HG03108 (cell line): Measurements from ENCODE around the gene PRKCA.
"Not testable (repeated sequence)": the region's sequence is repeated elsewhere in the genome, so short reads cannot be mapped to it uniquely, and the experiment has no call there.

Experiments
- ATAC-seq: cut with Tn5 transposase; IDR thresholded peaks from one replicate; pipeline ENCODE4 v1.9.1; 2021; ENCODE audit warnings: moderate library complexity; ENCODE audit not compliant: unreplicated experiment

Gene PRKCA

DNA sequence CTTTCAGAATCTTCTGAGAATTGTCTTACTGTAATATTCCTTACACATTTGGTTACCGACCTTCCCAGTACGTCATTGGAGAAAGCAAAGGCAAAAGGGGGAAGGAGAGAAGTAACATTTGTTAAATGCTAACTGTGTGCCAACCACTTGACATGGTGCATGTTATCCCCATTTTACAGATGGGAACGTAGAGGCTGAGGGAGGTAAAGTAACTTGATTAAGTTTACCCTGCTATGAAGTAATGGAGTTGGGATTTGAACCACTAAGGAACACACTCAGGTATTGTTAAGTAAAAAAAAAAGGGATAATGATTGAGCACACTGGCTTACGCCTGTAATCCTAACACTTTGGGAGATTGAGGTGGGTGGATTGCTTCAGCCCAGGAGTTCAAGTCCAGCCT lies 156.4 kb downstream of the PRKCA start:
- no peak for ATAC-seq

DNA sequence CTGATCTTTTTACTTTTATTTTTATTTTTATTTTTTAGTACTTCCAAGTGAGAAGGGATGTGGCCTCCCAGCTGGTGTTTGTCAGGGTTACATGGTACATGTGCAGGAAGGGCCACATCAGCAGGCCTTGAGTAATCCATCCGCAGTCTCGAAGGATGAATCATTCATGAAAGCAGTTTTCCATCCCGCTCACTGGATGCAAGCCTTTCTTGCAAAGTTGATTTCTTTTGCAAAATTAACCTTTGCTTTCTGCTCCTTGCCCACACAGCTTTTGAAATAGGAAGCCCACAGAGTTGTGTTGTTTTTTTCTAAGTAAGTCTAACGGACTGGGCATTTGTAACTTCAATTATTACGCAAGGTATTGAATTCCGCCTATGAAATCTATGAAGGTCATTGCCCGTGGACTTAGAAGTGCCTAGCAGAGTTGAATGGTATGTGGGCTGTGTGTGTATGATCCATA lies 157.4 kb downstream of the PRKCA start:
- ATAC-seq: no peak

- no peak for ATAC-seq
Measured at GRCh38 chr17:66460558-66460957, 158.1 kb downstream of the PRKCA start.

GRCh38 chr17:66461343-66461995 lies 159.1 kb downstream of the PRKCA start:
- no peak for ATAC-seq

- ATAC-seq: no peak
Measured at GRCh38 chr17:66462010-66462409, 159.6 kb downstream of the PRKCA start.

DNA sequence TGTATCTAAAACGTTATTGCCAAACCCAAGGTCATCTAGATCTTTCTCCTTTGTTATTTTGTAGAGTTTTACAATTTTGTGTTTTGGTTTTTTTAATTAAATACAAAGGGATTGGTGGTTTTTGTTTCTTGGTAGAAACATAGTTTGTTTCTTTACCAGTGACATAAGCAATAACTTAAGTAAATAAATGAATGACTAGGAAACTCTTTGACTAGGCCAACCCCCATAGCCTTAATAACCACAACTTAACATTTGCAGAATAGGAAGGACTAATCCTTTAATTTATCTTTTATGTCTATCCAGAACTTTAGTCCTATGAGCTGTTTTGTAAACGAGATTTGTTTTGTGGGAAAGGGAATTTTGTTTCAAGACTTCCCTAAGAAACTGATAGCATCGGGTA lies 162.5 kb downstream of the PRKCA start:
- ATAC-seq: no peak

DNA sequence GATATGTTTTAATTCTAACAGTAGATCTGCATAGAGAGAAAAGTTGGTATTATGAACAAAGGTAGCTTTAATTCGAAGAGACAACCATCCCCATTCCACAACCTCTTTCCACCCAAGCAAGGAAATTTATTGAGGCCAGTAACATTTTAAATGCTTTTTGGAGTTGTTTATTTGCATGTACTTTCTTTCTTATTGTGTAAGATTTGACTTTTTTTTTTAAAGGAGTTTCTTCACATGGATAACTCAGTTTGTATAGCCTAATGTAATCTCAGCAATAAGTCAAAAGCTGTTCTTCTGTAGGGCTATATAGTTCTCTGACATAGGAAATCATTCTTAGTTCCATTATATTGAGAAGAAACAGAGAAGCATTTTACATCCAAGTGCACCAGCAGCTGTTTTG lies 163.3 kb downstream of the PRKCA start:
- ATAC-seq: no peak

GRCh38 chr17:66466106-66466820 lies 163.8 kb downstream of the PRKCA start:
- no peak for ATAC-seq

- no peak for ATAC-seq
Measured at GRCh38 chr17:66466840-66467367, 164.5 kb downstream of the PRKCA start.

DNA sequence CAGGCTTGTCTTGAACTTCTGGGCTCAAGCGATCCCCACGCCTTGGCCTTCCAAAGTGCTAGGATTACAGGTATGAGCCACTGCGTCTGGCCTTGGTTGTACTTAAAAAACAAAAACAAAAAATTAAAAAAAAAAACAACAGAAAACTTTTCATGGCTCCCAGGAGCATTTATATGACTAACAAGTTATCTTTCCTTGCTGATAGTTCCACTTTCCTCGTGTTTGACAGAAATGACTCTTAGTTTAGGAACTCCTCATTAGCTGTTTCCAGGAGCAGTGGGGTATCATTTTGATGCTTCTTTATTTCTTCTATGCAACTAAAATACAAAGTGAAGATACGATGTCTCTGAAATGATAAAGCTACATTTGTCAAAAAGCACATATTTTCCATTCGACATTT lies 165.4 kb downstream of the PRKCA start:
- no peak for ATAC-seq

- no peak for ATAC-seq
Measured at GRCh38 chr17:66468241-66469087, 166.1 kb downstream of the PRKCA start.

DNA sequence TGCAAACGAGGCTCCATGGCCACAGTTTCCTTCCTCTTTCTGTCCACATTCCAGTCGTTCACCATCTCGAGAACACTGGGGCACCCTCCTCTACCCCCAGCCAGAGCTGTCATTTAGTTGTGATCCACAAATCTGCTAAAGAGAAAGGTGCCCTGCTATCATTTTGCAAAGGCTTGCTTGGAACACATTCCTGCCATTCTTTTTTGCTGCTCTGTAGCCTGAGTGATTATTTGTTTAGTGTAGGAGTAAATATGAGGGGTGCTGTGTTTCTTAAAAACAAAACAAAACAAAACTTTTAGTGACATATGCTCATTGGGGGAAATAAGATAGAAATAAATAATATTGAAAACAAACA lies 166.7 kb downstream of the PRKCA start:
- ATAC-seq: no peak

- no peak for ATAC-seq
Measured at GRCh38 chr17:66469461-66469860, 167.0 kb downstream of the PRKCA start.

DNA sequence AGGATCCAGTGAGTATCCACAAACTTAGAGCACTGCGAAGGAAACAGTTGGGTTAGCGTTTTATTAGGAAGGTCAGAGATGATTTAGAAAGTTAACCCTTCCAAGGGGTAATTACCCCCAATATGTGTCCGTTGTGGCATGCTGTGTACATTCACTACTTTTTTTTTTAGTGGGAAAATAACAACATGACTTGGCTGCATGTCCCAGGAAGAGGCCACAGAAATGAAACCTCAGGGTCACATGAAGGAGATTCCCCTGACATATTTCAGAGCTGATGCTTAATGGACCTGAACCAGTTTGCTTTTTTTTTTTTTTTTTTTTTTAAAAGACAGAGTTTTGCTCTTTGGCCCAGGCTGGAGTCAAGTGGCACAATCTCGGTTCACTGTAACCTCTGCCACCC lies 167.5 kb downstream of the PRKCA start:
- ATAC-seq: no peak

GRCh38 chr17:66472123-66472522 lies 169.7 kb downstream of the PRKCA start:
- ATAC-seq: no peak

- ATAC-seq: no peak
Measured at GRCh38 chr17:66474258-66474657, 171.8 kb downstream of the PRKCA start.

DNA sequence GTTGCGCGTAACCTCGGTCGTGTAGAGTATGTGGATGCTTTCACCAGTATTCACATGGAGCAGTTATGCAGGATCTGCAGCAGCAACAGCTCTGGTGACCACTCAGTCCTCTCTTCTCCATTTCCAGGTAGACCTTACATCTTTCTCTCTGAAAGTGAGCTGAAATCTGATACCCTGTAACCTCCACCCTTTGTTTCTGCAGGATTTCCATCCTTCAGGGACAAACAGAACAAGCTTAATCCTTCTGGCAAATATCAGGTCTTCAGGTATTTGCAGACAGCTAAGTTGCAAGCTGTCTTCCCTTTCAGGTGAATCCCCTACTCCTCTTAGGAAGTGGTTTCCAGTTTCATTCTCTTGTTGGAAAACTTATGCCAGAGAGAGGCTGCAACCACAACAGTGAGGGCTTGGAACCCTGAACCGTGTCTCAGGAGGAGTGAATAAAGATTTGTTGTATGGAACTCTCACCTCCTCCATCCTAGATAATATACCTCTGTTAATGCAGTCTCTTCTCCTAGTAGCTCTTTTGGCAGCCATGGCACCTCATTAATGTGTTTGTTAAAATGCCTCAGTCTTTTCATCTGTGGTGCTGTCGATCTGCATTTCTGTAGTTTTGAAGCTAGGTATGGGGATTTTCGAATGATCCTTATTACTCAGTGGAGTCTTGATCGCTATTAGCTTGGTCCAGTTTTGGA lies 172.5 kb downstream of the PRKCA start:
- ATAC-seq: no peak

- ATAC-seq: no peak
Measured at GRCh38 chr17:66476014-66476413, 173.6 kb downstream of the PRKCA start.

GRCh38 chr17:66477615-66478283 lies 175.3 kb downstream of the PRKCA start:
- no peak for ATAC-seq

DNA sequence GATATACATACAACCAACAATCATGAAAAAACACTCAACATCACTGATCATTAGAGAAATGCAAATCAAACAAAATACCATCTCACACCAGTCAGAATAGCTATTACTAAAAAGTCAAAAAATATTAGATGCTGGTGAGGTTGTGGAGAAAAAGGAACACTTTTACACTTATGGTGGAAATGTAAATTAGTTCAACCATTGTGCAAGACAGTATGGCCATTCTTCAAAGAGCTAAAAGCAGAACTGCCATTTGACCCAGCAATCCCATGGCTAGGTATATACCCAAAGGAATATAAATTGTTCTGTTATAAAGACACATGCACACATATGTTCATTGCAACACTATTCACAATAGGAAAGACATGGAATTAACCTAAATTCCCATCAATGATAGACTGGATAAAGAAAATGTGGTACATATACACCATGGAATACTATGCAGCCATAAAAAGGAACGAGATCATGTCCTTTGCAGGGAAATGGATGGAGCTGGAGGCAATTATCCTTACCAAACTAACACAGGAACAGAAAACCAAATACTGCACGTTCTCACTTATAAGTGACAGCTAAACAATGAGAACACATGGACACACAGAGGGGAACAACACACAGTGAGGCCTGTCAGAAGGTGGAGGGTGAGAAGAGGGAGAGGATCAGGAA lies 176.9 kb downstream of the PRKCA start:
- ATAC-seq: not testable (repeated sequence)
